HEK293T (cell line): Measurements from ENCODE around the gene GATA3.

Source experiments
- CTCF ChIA-PET: fragments of 350-600 bp; formaldehyde crosslinking; extraction: SDS; loops from one replicate; lab custom pipeline; 2021; ENCODE audit warnings: antibody characterized with exemption, inconsistent platforms; lab: Yijun Ruan, JAX
- POLR2A ChIA-PET: fragments of 350-600 bp; formaldehyde crosslinking; extraction: SDS; loops from one replicate; lab custom pipeline; 2020; ENCODE audit warnings: antibody characterized with exemption, inconsistent platforms; lab: Yijun Ruan, JAX
- DNase-seq: peaks from one replicate; pipeline ENCODE4 v3.0.0; 2012; ENCODE audit warnings: mixed read lengths; ENCODE audit errors: extremely low spot score
- ARNT ChIP-seq: fragments of 450-650 bp; IDR thresholded peaks from 2 replicates; pipeline ENCODE4 v1.6.1; 2017; ENCODE audit warnings: mild to moderate bottlenecking
- BHLHE40 ChIP-seq: fragments of 450-650 bp; IDR thresholded peaks from 2 replicates; pipeline ENCODE4 v1.6.1; 2016; ENCODE audit warnings: mild to moderate bottlenecking, moderate library complexity, borderline replicate concordance
- CTBP1 ChIP-seq: fragments of 450-650 bp; IDR thresholded peaks from 2 replicates; pipeline ENCODE4 v1.6.1; 2016; ENCODE audit warnings: borderline replicate concordance
- ELF4 ChIP-seq: fragments of 450-650 bp; IDR thresholded peaks from 2 replicates; pipeline ENCODE4 v1.6.1; 2017; ENCODE audit warnings: antibody characterized with exemption
- FOXA1 ChIP-seq: fragments of 450-650 bp; IDR thresholded peaks from 2 replicates; pipeline ENCODE4 v1.6.1; 2016; ENCODE audit warnings: mild to moderate bottlenecking
- FOXK2 ChIP-seq: fragments of 450-650 bp; IDR thresholded peaks from 2 replicates; pipeline ENCODE4 v1.6.1; 2016; ENCODE audit warnings: mild to moderate bottlenecking
- FOXM1 ChIP-seq: fragments of 450-650 bp; IDR thresholded peaks from 2 replicates; pipeline ENCODE4 v1.6.1; 2017; ENCODE audit warnings: mild to moderate bottlenecking, borderline replicate concordance
- HDGF ChIP-seq: fragments of 450-650 bp; IDR thresholded peaks from 2 replicates; pipeline ENCODE4 v1.6.1; 2017; ENCODE audit warnings: antibody characterized with exemption, borderline replicate concordance
- L3MBTL2 ChIP-seq: fragments of 450-650 bp; conservative IDR thresholded peaks from 2 replicates; pipeline ENCODE4 v1.6.1; 2016; ENCODE audit warnings: mild to moderate bottlenecking
- LEF1 ChIP-seq: fragments of 450-650 bp; IDR thresholded peaks from 2 replicates; pipeline ENCODE4 v1.6.1; 2017; ENCODE audit warnings: mild to moderate bottlenecking, borderline replicate concordance
- NFRKB ChIP-seq: fragments of 450-650 bp; IDR thresholded peaks from 2 replicates; pipeline ENCODE4 v1.6.1; 2016; ENCODE audit warnings: mild to moderate bottlenecking, moderate library complexity
- PKNOX1 ChIP-seq: fragments of 450-650 bp; IDR thresholded peaks from 2 replicates; pipeline ENCODE4 v1.6.1; 2016
- SP1 ChIP-seq: fragments of 450-650 bp; IDR thresholded peaks from 2 replicates; pipeline ENCODE4 v1.6.1; 2017
- SUZ12 ChIP-seq: fragments of 450-650 bp; IDR thresholded peaks from 2 replicates; pipeline ENCODE4 v1.6.1; 2016; ENCODE audit warnings: mild to moderate bottlenecking
- TARDBP ChIP-seq: fragments of 450-650 bp; IDR thresholded peaks from 2 replicates; pipeline ENCODE4 v1.6.1; 2016
- ZNF384 ChIP-seq: fragments of 450-650 bp; IDR thresholded peaks from 2 replicates; pipeline ENCODE4 v1.6.1; 2016

GATA3 gene

GRCh38 chr10:8036506-8037198, 17.8 kb upstream of the GATA3 start:
- ChIA-PET POLR2A (no interaction called here), CTCF (no interaction called here)
- TF ChIP-seq PKNOX1 (no peak), BHLHE40 (no peak), ARNT (no peak), SUZ12 (no peak), FOXM1 (no peak), HDGF (no peak), L3MBTL2 (no peak)
- no peak for DNase-seq

GRCh38 chr10:8037199-8037801, 17.2 kb upstream of the GATA3 start:
- ChIA-PET CTCF (no interaction called here), POLR2A (no interaction called here)
- TF ChIP-seq FOXM1 (no peak), BHLHE40 (no peak), FOXK2 (no peak), ELF4 (no peak), SUZ12 (no peak), NFRKB (no peak), FOXA1 (no peak), SP1 (no peak), ZNF384 (no peak)
- no peak for DNase-seq

- TF ChIP-seq SUZ12, result no peak
- no peak for TF ChIP-seq ZNF384
- no peak for TF ChIP-seq CTBP1
- TF ChIP-seq LEF1, result no peak
- TF ChIP-seq SP1, result no peak
- no peak for TF ChIP-seq TARDBP
- no peak for TF ChIP-seq FOXM1
- TF ChIP-seq L3MBTL2, result no peak
- no peak for TF ChIP-seq PKNOX1
- TF ChIP-seq FOXA1, result no peak
- no peak for TF ChIP-seq FOXK2
- no peak for TF ChIP-seq ELF4
- DNase-seq, result no peak
- ChIA-PET CTCF (no interaction called here), POLR2A (no interaction called here)
These were observed 16.3 kb upstream of the GATA3 start for GRCh38 chr10:8037941-8038894.

GRCh38 chr10:8039321-8039881, 15.1 kb upstream of the GATA3 start:
- ChIA-PET POLR2A (no interaction called here), CTCF (no interaction called here)
- TF ChIP-seq HDGF, result no peak
- TF ChIP-seq L3MBTL2, result no peak
- no peak for TF ChIP-seq FOXK2
- no peak for TF ChIP-seq ELF4
- no peak for TF ChIP-seq FOXM1
- TF ChIP-seq LEF1, result no peak
- no peak for TF ChIP-seq ZNF384
- no peak for TF ChIP-seq FOXA1
- TF ChIP-seq PKNOX1, result no peak
- no peak for TF ChIP-seq ARNT
- no peak for TF ChIP-seq SUZ12
- no peak for TF ChIP-seq TARDBP
- no peak for DNase-seq

- no peak for DNase-seq
- TF ChIP-seq SUZ12 (no peak), SP1 (no peak), FOXK2 (no peak), CTBP1 (no peak), HDGF (no peak), FOXM1 (no peak), L3MBTL2 (no peak), ELF4 (no peak), BHLHE40 (no peak), ZNF384 (no peak), PKNOX1 (no peak), TARDBP (no peak)
- ChIA-PET POLR2A (no interaction called here), CTCF (no interaction called here)
These were observed 13.8 kb upstream of the GATA3 start for GRCh38 chr10:8040651-8041050.
